ENCODE results near the gene MESP2. TPM values are rescaled to one million over a fixed set of nuclear protein-coding genes. Genes with fewer than 3 reads are reported as not detected.
A peak's percentile ranks its signal among the peaks of the same experiment; 100 is the strongest.

The MESP2 gene
- total and polyA plus RNA-seq, 2 of the 13 experiments (the other 11 are each of a cell fraction or from before 2014, with no cell fraction given): not detected

- TF ChIP-seq POLR2A (IDR thresholded peaks at IDR 0.05; ENCODE audit: insufficient read depth in 1 of 2, low read depth in 2 of 2, low read length in 2 of 2) (peak in 1 of 2 experiments; percentile 62; a peak in 2 of 4 replicates), ZNF557 (CRISPR knock-in tag; IDR thresholded peaks at IDR 0.05) (no peak), MED8 (CRISPR knock-in tag; IDR thresholded peaks at IDR 0.05; ENCODE audit: insufficient replicate concordance) (peak; percentile 27), NPAS2 (CRISPR knock-in tag; IDR thresholded peaks at IDR 0.05; ENCODE audit: borderline replicate concordance) (no peak), ZNF432 (CRISPR knock-in tag; IDR thresholded peaks at IDR 0.05; ENCODE audit: borderline replicate concordance) (no peak), FOXO4 (CRISPR knock-in tag; conservative IDR thresholded peaks at IDR 0.05) (no peak), ZKSCAN8 (CRISPR knock-in tag; IDR thresholded peaks at IDR 0.05; ENCODE audit: borderline replicate concordance) (peak; percentile 85; the same call in 1 of the 2 replicates), PRDM15 (CRISPR knock-in tag; IDR thresholded peaks at IDR 0.05) (peak; percentile 78; the same call in 1 of the 2 replicates), DRAP1 (CRISPR knock-in tag; IDR thresholded peaks at IDR 0.05) (peak; percentile 99), ZNF552 (CRISPR knock-in tag; IDR thresholded peaks at IDR 0.05; ENCODE audit: borderline replicate concordance) (peak; percentile 33; the same call in 1 of the 2 replicates), SOX6 (IDR thresholded peaks at IDR 0.05) (no peak), SOX6 (CRISPR knock-in tag; IDR thresholded peaks at IDR 0.05) (peak; percentile 85), ASH2L (IDR thresholded peaks at IDR 0.05; ENCODE audit: insufficient read length, low read depth, low read length) (peak; percentile 64), THAP8 (CRISPR knock-in tag; IDR thresholded peaks at IDR 0.05; ENCODE audit: borderline replicate concordance) (no peak), MIER3 (CRISPR knock-in tag; IDR thresholded peaks at IDR 0.05; ENCODE audit: borderline replicate concordance) (peak; percentile 51; the same call in 1 of the 2 replicates), DNMT1 (CRISPR knock-in tag; IDR thresholded peaks at IDR 0.05) (no peak), POGZ (CRISPR knock-in tag; IDR thresholded peaks at IDR 0.05) (no peak; the same call in none of the 2 replicates), ZNF891 (CRISPR knock-in tag; IDR thresholded peaks at IDR 0.05) (no peak)
These were observed 30.7 kb downstream of the MESP2 start (continued) for GRCh38 chr15:89806559-89807550.
